DMS114 treated with DMSO at 0.1 percent for 48 hours (cell line): ENCODE data around the gene KCNJ18.
"Not testable (repeated sequence)": the region's sequence is repeated elsewhere in the genome, so short reads cannot be mapped to it uniquely, and the experiment has no call there.

ENCODE experiments used
- DNase-seq: peaks from one replicate; lab custom pipeline; 2025; ENCODE audit not compliant: unreplicated experiment; lab: John Stamatoyannopoulos, UW

Gene KCNJ18

GRCh38 chr17:21720566-21720965 lies 28.2 kb downstream of the KCNJ18 start:
- DNase-seq, result not testable (repeated sequence)

GRCh38 chr17:21722268-21722667 lies 29.9 kb downstream of the KCNJ18 start:
- not testable (repeated sequence) for DNase-seq

- not testable (repeated sequence) for DNase-seq
Observed at GRCh38 chr17:21724216-21725006, 32.1 kb downstream of the KCNJ18 start.

- not testable (repeated sequence) for DNase-seq
Observed at GRCh38 chr17:21731076-21731475, 38.8 kb downstream of the KCNJ18 start.

- not testable (repeated sequence) for DNase-seq
Observed at GRCh38 chr17:21733931-21734330, 41.6 kb downstream of the KCNJ18 start.

- DNase-seq, result not testable (repeated sequence)
Observed at GRCh38 chr17:21735814-21736213, 43.5 kb downstream of the KCNJ18 start.

GRCh38 chr17:21737015-21737580 lies 44.8 kb downstream of the KCNJ18 start:
- DNase-seq, result not testable (repeated sequence)

GRCh38 chr17:21738241-21738640 lies 45.9 kb downstream of the KCNJ18 start:
- not testable (repeated sequence) for DNase-seq

DNA sequence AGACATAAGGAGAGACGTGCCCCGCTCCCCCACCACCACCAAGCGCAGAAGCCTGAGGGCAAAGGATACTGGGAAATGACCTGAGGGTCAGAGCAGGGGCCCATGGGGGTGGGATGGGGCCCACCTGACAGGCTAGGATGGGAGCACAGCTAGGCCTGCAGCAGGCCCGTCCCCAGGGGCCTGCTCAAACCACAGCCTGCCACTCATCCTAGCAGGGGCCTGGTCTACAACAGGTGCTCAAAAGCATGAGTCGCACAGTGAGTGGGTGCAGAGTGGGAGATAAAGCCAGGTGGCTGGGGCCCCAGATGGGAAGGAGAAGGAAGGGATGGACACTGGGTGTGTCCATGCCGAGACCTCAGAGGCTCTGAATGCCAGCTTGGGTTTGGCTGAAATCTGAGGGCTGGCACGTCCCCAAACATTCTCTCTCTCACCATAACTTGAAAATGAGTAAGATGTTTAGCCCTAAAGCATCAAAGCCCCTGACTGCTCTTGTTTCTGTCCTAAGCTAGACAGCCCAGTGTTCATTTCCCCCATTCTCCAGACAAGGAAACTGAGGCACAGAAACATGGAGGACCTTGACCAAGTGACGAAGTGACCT lies 46.7 kb downstream of the KCNJ18 start:
- DNase-seq, result not testable (repeated sequence)

DNA sequence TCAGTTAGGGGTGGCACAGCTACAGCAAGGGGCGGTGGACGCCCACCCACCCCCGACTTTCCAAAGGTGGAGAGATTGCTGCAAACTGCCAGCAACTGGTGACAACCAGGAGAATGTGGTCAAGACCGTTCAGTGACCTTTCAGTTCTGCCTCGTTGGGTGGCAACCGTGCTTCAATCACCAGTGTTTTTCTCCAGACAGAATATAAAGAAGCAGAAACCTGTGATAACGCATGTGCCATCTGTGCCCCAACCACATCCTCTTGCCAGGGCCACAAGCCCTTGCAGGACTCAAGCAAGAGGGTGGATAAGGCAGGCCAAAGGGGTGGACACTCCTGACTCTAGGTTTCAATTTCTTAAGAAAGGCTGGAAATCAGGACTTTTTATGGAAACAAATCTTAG lies 47.2 kb downstream of the KCNJ18 start:
- DNase-seq, result not testable (repeated sequence)

DNA sequence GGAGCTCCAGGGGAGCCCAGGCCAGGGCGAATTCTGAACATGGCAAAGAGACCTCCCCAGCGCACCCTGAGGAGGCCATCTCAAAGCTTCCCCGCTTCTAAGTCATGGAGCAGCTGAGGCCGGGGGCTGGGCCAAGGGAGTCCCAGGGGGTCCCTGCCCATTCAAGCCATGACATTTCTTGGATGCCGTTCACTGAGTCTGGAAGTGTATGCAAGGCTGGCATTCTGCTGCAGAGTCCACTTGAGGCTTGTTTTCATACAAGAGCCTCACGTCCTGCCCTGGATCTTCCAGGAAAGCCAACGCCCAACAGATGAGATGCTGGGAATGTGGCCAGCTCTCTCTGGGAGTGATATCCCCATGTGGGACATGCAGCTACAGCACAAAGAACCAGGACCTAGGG lies 48.5 kb downstream of the KCNJ18 start:
- not testable (repeated sequence) for DNase-seq

DNA sequence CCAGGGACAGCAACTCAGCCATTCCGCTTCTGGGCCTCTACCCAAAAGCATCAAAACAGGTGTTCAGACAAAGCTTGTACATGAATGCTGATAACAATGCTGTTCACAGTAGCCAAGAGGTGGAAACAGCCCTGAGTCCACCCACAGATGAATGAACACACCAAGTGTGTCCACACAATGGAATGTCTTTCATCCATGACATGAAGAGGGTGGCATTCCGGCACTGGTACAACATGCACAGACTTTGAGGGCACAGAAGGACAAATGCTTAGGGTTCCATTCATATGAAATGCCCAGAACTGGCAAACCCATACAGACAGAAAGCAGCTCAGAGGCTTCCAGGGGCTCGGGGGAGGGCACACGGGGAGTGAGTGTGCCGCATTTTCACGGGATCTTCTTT lies 49.2 kb downstream of the KCNJ18 start:
- DNase-seq, result not testable (repeated sequence)

DNA sequence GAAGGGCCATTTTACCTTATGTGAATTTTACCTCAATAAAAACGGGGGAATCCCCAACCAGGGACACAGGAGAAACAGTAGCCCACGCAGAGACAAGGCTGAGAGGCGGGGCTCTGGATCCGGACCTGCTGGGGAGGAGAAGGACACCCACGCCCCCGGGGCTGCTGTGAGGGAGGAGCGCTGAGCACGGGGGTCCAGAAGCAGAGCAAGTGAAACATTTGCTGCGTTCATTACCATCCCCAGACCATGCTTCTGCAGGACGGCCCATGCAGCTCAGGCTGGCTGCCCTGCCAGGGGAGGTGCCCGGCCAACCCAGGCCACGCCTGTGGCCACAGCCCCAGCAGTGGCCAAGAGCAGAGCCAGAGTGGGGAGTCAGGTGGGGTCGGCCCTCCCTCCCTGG lies 50.0 kb downstream of the KCNJ18 start:
- no peak for DNase-seq

- DNase-seq, result not testable (repeated sequence)
Observed at GRCh38 chr17:21744151-21744550, 51.8 kb downstream of the KCNJ18 start.

DNA sequence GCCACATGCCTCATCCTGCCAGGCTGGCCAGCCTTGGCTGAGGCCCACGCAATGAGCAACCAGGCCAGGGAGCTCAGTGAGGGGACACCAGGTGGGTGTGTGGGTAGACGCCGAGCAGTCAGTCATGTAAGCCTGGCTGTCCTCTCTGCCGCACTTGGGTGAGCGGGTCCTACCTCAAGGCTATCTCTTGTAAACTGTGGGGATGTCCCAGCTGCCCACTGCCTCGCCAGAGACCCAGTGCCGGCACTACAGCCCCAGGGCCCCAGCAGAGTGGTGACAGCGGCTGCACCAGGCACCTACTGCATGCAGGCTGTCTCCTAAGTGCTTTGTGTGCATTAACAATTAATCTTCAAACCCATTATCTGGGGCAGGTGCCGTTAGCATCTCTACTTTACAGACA lies 52.3 kb downstream of the KCNJ18 start:
- not testable (repeated sequence) for DNase-seq

- DNase-seq, result not testable (repeated sequence)
Observed at GRCh38 chr17:21745385-21746054, 53.2 kb downstream of the KCNJ18 start.

- not testable (repeated sequence) for DNase-seq
Observed at GRCh38 chr17:21746415-21746814, 54.1 kb downstream of the KCNJ18 start.

- not testable (repeated sequence) for DNase-seq
Observed at GRCh38 chr17:21747195-21747915, 55.0 kb downstream of the KCNJ18 start.

DNA sequence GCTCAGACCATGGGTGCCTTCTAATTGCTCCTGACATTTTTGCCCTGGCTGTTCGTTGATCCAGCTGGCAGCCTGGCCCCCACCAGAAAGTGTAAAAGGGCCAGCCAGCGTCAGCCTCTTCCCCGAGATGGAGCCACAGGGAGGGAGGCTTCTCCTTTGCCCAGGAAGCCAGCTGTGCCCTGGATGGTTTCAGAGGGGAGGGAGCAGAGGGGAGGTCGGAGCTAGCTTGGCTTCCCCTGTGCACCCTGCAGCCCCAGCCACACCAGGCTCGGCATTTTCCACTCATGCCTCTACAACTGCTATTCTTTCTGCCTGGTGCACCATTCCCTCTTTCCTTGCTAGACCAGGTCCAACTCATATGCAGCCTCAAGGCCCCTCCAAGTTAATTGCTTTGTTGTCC lies 56.4 kb downstream of the KCNJ18 start:
- DNase-seq, result not testable (repeated sequence)

DNA sequence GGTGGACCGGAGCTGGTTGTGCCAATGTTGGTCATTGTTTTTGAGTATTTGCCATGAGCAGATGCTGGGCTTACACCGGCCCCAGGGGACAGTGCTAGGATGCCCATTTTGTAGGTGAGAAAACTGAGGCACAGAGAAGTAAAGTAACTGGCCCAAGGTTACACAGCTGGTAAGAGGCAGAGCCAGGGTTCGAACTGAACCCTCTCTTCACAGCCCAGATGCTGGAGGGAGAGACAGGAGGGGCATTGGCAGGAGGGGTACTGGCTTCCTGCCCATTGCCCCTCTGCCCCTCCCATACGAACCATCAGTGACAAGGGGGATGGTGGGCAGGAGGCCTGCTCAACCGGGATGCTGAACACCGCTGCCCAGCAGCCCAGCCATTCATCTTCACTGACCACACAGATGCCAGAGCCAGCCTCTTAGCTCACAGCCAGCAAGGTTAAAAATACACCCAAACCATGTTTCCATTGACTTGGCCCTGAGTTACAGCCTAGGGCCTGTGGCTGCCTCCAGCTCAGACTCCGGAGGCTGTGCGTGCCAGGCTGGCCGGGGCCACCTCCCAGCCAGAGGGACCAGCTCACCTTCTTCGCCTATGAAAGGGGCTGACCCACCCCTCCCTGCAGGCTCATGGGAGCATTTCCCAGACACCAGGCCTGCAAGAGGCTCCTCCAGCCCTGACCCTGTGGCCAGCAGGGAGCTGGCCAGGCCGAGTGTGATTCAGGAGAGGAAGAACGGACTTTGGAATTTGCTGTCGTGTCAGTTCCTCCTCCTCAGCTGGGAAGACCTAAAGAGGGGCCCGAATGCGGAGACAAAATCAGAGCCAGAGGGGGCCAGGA lies 57.6 kb downstream of the KCNJ18 start:
- not testable (repeated sequence) for DNase-seq
